C4-2B (cell line): ENCODE results near the gene TLE3.

Source experiments
- CTCF ChIP-seq: fragments of 450-650 bp; conservative IDR thresholded peaks from 2 replicates; pipeline ENCODE4 v1.5.1; 2017; ENCODE audit warnings: mild to moderate bottlenecking
- ZFX ChIP-seq: fragments of 450-650 bp; IDR thresholded peaks from 2 replicates; pipeline ENCODE4 v1.6.1; 2017

- TF ChIP-seq CTCF, result no peak
- no peak for TF ChIP-seq ZFX
Observed at GRCh38 chr15:70074380-70074779, 23.3 kb downstream of the TLE3 start.
